Subcutaneous adipose tissue (tissue), 4 donors: ENCODE measurements around the gene FTCD. TPM values are rescaled to one million over a fixed set of nuclear protein-coding genes. Genes with fewer than 3 reads are reported as not detected.

Experiments used
- total RNA-seq, 4 donors: library from RNA; depleted of rRNA; stranded (reverse); fragments of >200 nt; gene quantifications; one replicate each; pipeline ENCODE4 v1.1.0, GENCODE V29; 2016
- TF ChIP-seq, protein P1 (sequence below): fragments of 450-650 bp; IDR thresholded peaks from one replicate; pipeline ENCODE4 v1.5.1; 2016; ENCODE audit warnings: low read depth, mild to moderate bottlenecking, control low read depth, antibody characterized with exemption, moderate library complexity

FTCD gene
- total RNA-seq, 4 donors from 2014 or later: not detected

- TF ChIP-seq, protein P1, sequence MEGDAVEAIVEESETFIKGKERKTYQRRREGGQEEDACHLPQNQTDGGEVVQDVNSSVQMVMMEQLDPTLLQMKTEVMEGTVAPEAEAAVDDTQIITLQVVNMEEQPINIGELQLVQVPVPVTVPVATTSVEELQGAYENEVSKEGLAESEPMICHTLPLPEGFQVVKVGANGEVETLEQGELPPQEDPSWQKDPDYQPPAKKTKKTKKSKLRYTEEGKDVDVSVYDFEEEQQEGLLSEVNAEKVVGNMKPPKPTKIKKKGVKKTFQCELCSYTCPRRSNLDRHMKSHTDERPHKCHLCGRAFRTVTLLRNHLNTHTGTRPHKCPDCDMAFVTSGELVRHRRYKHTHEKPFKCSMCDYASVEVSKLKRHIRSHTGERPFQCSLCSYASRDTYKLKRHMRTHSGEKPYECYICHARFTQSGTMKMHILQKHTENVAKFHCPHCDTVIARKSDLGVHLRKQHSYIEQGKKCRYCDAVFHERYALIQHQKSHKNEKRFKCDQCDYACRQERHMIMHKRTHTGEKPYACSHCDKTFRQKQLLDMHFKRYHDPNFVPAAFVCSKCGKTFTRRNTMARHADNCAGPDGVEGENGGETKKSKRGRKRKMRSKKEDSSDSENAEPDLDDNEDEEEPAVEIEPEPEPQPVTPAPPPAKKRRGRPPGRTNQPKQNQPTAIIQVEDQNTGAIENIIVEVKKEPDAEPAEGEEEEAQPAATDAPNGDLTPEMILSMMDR: no peak
These were observed 40.4 kb downstream of the FTCD start for GRCh38 chr21:46114963-46115362.

- TF ChIP-seq, protein P1: no peak
These were observed 41.7 kb downstream of the FTCD start for GRCh38 chr21:46113497-46114176.

GRCh38 chr21:46112725-46113215 is 42.6 kb downstream of the FTCD start:
- TF ChIP-seq, protein P1: no peak

- TF ChIP-seq, protein P1: no peak
These were observed 43.3 kb downstream of the FTCD start for GRCh38 chr21:46111857-46112724.

- TF ChIP-seq, protein P1: no peak
These were observed 44.2 kb downstream of the FTCD start for GRCh38 chr21:46111193-46111571.

DNA sequence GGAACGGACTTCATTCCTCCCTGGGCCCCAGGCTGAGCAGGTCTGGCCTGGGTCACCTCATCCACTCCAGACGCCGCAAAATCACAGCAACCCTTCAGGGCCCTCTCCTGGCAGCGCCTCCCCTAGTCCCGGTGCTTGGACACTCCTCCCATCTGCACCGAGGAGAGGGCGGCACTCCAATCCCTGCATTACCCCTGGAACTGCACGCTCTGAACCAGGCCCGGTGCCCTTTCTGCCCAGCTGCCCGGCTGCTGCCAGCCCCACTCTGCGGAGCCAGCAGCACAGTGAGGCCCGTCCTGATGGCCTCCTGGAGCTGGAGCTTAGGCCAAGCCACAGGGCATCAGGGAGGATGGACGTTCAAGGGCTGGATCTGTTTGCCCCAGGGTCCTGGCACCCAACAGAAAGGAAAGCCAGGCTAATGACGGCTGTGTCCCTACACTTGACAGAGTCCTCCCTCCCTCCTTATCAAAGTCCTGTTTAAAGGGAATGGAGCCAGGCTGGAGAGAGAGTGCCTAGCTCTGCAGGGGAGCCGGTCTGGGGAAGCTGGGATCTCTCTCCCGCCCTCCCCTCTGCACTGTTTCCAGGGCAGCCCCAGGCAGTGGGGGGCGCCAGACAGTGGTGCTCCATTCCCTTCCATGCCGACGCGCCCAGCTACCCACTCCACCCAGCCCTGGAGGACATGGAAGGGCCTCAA is 44.7 kb downstream of the FTCD start:
- TF ChIP-seq, protein P1: no peak
